Spleen (tissue), 7 donors: ENCODE results near the gene WSCD2.

Experiments used
- CTCF ChIP-seq, 11 experiments: fragments of 200-600 bp in 7 of 11; fragments of 450-650 bp in 4 of 11; sonication (generic) in 4 of 11; IDR thresholded peaks in 8 of 11; conservative IDR thresholded peaks in 3 of 11; 1 replicate in 7 of 11; 2 replicates in 4 of 11; pipeline versions ENCODE4 v1.4.0 to v1.8.0; 2016 to 2021; ENCODE audit warnings: antibody characterized with exemption in 11 of 11, inconsistent platforms in 4 of 11, mild to moderate bottlenecking in 1 of 11
- POLR2A ChIP-seq, 3 donors: fragments of 450-650 bp; IDR thresholded peaks; one replicate each; pipeline ENCODE4 v1.5.1; 2017; ENCODE audit warnings: antibody characterized with exemption in 3 of 3, mild to moderate bottlenecking in 1 of 3
- POLR2AphosphoS5 ChIP-seq, 3 donors: sonication (generic); formaldehyde crosslinking; IDR thresholded peaks; one replicate each; pipeline ENCODE4 v1.5.1; 2017; ENCODE audit warnings: antibody characterized with exemption in 3 of 3
- donor health status: DM: no; HTN: no; CAD: no; lungs with moderate emphysema.
- donor health status: DM: no; HTN: no; CAD: no.
- donor health status: DM: no; HTN: no; CAD: no.

- TF ChIP-seq POLR2A (IDR thresholded peaks at IDR 0.05) (no peak), POLR2AphosphoS5 (IDR thresholded peaks at IDR 0.05) (no peak), CTCF (IDR thresholded peaks at IDR 0.05 in 8 of 11, conservative IDR thresholded peaks at IDR 0.05 in 3 of 11) (no peak)
Observed at GRCh38 chr12:108133482-108133881, 4.4 kb downstream of the WSCD2 start.
